Activated CD8-positive, alpha-beta memory T cell treated with anti-CD3 and anti-CD28 coated beads for 4 hours (primary cell): ENCODE data around the gene PRDM16.

Experiments
- DNase-seq, 2 donors: peaks; one replicate each; pipeline ENCODE4 v3.0.0-alpha.2; 2020; ENCODE audit warnings: low read depth in 2 of 2

PRDM16 gene

GRCh38 chr1:3068564-3069431 lies at the start of gene PRDM16:
PRDM16 (plus strand) TSS chr1:3069203; CDS start chr1:3069260, 57 bp downstream.
- no peak for DNase-seq

GRCh38 chr1:3019516-3020051 lies 49.4 kb upstream of the PRDM16 start:
- no peak for DNase-seq

GRCh38 chr1:3020263-3020909 lies 48.6 kb upstream of the PRDM16 start:
- DNase-seq = no peak

GRCh38 chr1:3021233-3021671 lies 47.8 kb upstream of the PRDM16 start, which contains the start of gene ACTRT2:
ACTRT2 (plus strand) TSS chr1:3021467; CDS start chr1:3021687, 220 bp downstream.
- no peak for DNase-seq

- DNase-seq = no peak
Measured at GRCh38 chr1:3021801-3022401, 47.1 kb upstream of the PRDM16 start.

- no peak for DNase-seq
Measured at GRCh38 chr1:3022511-3022973, 46.5 kb upstream of the PRDM16 start.

GRCh38 chr1:3022976-3023375 lies 46.0 kb upstream of the PRDM16 start:
- no peak for DNase-seq

- no peak for DNase-seq
Measured at GRCh38 chr1:3024019-3024418, 45.0 kb upstream of the PRDM16 start.

GRCh38 chr1:3024588-3024987 lies 44.4 kb upstream of the PRDM16 start:
- DNase-seq = no peak

GRCh38 chr1:3026124-3026523 lies 42.9 kb upstream of the PRDM16 start:
- no peak for DNase-seq

GRCh38 chr1:3026581-3027391 lies 42.2 kb upstream of the PRDM16 start:
- DNase-seq = no peak

- no peak for DNase-seq
Measured at GRCh38 chr1:3027611-3028371, 41.2 kb upstream of the PRDM16 start.

- DNase-seq = no peak
Measured at GRCh38 chr1:3028531-3029282, 40.3 kb upstream of the PRDM16 start.

GRCh38 chr1:3029481-3029961 lies 39.5 kb upstream of the PRDM16 start:
- no peak for DNase-seq

GRCh38 chr1:3029991-3030662 lies 38.9 kb upstream of the PRDM16 start:
- no peak for DNase-seq

GRCh38 chr1:3030663-3031381 lies 38.2 kb upstream of the PRDM16 start:
- DNase-seq = no peak

- DNase-seq = no peak
Measured at GRCh38 chr1:3031401-3032221, 37.4 kb upstream of the PRDM16 start.
